GM21825 (cell line): ENCODE measurements around the gene TUBB3.
"Not testable (repeated sequence)": the region's sequence is repeated elsewhere in the genome, so short reads cannot be mapped to it uniquely, and the experiment has no call there.

Experiments
- ATAC-seq: cut with Tn5 transposase; IDR thresholded peaks from one replicate; pipeline ENCODE4 v1.9.1; 2021; ENCODE audit warnings: mild to moderate bottlenecking, moderate library complexity; ENCODE audit not compliant: unreplicated experiment

TUBB3 gene

DNA sequence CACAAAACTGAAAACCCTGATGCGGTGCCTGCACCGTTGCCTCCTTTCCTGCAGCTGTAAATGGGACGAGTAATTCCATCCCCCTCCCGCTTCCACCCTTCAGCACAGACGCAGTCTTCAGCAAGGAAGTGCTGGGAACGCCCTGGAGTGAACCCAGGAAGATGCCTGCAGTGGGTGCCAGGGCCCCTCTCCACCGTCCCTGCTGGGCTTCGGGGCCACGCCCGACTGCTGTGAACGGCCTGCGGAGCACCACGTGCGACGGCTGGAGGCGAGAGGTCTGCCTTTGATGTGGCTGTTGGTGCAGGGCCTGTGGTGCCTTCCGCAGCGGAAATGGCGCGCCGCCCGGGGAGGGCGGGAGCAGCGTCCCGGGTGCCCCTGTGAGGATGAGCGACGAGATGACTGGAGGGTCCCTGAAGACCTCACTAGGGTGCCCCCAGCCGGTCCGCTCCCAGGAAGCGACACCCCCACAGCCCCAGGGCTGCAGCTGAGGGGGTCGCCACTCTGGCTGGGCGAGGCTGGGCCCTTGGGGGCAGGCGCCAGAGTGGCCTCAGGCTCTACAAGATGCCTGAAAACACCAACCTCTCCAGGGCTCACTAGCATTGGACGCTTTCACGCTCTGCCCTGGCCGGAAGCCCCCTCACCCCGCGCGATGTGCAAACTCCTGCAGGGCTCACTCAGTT is 5.2 kb upstream of the TUBB3 start:
- ATAC-seq: peak; percentile 75

DNA sequence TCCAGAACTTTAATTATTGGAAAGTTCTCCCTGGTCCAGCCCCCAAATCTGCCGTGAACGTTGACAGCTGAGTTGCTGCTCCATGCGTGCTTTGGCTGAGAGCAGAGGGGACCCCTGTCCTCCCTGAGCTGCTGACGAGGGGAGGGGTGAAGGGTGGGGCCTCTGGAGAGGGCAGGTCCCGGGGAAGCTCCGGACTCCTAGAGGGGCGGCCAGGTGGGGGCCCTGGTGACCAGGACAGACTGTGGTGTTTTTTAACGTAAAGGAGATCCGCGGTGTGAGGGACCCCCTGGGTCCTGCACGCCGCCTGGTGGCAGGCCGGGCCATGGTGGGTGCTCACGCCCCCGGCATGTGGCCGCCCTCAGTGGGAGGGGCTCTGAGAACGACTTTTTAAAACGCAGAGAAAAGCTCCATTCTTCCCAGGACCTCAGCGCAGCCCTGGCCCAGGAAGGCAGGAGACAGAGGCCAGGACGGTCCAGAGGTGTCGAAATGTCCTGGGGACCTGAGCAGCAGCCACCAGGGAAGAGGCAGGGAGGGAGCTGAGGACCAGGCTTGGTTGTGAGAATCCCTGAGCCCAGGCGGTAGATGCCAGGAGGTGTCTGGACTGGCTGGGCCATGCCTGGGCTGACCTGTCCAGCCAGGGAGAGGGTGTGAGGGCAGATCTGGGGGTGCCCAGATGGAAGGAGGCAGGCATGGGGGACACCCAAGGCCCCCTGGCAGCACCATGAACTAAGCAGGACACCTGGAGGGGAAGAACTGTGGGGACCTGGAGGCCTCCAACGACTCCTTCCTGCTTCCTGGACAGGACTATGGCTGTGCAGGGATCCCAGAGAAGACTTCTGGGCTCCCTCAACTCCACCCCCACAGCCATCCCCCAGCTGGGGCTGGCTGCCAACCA is 4.4 kb upstream of the TUBB3 start, which contains the start of gene MC1R:
MC1R (plus strand) TSS at position 410 of the 895 bp plus-strand sequence; CDS start at position 807, 397 bp downstream.
- no peak for ATAC-seq

DNA sequence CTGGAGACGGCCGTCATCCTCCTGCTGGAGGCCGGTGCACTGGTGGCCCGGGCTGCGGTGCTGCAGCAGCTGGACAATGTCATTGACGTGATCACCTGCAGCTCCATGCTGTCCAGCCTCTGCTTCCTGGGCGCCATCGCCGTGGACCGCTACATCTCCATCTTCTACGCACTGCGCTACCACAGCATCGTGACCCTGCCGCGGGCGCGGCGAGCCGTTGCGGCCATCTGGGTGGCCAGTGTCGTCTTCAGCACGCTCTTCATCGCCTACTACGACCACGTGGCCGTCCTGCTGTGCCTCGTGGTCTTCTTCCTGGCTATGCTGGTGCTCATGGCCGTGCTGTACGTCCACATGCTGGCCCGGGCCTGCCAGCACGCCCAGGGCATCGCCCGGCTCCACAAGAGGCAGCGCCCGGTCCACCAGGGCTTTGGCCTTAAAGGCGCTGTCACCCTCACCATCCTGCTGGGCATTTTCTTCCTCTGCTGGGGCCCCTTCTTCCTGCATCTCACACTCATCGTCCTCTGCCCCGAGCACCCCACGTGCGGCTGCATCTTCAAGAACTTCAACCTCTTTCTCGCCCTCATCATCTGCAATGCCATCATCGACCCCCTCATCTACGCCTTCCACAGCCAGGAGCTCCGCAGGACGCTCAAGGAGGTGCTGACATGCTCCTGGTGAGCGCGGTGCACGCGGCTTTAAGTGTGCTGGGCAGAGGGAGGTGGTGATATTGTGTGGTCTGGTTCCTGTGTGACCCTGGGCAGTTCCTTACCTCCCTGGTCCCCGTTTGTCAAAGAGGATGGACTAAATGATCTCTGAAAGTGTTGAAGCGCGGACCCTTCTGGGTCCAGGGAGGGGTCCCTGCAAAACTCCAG is 3.4 kb upstream of the TUBB3 start:
- ATAC-seq: no peak

DNA sequence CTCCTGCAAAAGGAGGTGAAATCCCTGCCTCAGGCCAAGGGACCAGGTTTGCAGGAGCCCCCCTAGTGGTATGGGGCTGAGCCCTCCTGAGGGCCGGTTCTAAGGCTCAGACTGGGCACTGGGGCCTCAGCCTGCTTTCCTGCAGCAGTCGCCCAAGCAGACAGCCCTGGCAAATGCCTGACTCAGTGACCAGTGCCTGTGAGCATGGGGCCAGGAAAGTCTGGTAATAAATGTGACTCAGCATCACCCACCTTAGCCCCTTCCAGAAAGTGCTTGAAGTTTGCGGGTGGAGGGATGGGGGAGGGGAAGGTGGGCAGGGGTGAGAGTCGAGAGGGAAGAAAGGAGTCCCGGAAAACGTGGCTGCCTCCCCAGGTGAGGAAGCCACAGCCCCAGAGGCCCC is 2.4 kb upstream of the TUBB3 start:
- ATAC-seq: no peak

DNA sequence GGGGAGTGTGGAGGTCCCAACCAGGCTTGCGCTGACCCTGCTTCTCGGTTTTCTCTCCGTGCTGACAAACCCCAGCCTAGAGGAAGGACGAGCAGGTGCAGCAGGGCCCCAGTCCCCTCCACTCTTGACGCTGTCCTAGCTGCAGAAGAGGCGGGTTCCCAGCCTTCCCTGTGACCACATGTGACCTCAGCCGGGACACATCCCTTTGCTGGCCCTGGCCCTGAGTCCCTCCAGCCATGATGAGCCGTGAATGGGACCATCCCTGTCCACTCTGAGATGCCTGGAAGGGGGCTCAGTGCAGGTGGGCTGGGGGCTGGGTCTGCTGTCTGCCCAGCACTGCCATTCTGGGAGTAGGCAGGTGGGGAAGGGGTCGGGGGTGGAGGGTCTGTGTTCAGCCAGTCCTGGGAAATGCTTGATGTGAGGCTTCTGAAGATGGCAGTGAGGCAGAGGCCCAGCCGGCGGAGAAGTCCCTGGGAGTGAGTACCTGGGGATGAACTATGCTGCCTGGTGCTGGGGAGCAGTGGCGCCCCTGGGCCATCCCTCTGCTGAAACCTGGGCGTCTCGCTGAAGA is 1.9 kb upstream of the TUBB3 start:
- no peak for ATAC-seq

DNA sequence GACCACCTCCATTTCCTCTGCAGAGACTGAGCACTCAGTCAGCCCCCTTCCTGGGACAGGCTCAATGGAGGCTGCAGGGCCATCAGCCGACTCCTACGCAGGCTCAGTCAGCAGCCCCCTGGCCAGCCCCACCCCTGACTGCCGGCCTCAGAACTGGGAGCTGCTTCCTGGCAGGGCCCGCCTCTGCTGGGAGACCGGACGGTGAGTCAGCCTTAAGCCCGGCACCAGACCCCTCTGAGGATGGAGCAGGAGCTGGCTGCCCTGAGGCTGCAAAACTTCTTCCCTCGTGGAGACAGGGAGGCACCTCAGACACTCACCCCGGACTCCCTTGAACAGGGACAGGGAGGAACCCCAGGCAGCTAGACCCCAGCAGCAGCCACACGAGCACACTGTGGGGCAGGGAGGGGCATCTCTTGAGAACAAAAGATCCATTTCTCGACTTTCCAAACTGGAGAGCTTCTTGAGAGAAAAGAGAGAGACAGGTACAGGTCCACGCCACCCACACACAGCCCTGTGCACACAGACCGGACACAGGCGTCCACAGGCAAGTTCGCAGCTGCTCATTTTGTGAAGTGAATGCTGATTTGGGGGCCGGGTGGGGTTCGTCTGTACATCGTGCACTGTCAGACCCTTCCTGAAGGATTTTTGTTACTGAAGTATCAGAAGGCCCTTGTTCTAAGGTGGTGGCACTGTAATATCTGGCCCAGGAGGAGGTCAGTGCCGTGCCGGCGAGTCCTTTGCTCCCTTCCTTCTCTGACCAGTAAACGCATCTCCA is 1.3 kb upstream of the TUBB3 start:
- no peak for ATAC-seq

DNA sequence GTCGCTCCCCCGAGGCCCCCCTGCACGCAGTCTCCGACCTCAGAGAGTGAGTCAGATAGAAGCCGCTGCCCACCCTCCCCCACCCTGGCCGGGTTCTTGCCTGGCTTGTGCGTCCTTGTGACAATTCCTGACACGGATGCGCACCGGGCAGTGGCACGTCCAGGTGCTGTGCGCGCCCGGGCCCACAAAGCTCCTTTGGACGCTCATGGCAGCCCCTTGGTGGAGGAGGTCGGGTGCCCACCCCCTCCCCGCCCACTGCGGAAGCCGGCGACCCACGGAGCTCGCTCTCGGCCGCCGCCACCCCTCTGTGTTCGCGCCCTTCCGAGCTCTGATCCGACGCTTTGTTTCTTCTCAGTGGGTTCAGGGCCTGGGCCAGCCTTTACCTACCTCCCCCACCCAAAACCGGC is 662 bp upstream of the TUBB3 start:
- no peak for ATAC-seq

DNA sequence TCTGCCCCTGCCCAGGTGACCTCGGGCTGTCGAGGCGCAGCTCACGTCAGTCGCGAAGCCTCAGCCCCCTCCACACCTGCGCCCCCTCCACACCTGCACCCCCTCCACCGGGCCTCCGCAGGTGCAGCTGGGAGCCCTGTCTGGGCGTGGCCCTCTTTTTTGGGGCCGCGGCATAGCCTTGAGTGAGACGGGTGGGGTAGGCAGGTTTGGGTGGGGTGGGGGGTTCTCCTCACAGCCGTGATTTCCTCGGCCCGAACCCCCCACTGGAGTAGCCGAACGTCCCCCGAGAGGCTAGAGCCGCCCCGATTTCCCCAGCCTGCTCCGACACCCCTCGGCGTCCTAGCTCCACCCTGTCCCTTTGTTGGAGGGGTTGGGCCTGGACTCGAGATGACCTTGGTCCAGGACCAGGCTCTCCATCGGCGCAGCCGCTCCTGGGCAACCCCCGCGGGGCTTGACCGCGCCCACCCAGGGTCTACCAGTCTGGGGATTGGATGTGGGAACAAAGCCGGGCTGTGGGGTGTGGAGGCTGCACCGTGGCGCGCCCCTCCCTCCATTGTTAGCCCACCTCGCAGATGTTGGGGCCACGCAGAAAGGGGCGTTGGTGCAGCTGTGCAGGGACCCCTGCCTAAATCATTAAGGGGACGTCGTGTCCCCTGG is 626 bp downstream of the TUBB3 start:
- no peak for ATAC-seq

DNA sequence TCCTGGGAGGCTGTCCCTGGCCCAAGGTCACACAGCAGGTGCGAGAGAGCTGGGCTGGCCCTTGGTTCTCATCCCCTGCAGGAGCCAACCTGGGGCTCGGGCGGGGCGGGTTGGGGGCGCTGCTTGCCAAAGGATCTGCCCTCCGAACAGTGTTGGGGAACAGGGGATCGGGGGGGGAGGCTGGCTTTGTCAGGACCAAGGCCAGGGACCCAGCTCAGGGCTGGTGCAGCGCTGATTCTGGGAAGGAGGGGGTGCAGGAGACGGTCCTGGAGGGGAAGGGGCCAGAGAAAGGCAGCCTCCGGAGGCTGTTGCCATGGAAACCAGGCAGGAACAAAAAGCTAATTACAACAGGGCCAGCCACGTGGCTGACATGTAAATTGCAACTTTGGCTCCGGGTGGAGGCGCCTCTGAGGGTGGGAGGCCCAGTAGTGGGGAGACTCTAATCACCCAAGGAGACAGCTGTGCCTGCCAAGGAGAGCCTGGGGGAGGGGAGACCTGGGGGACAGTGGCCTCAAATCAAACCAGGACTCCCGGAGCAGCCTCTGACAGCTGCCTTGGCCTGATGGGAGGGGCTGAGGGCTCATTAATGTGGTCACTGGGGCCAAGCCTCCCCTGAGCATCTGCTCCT is 1.3 kb downstream of the TUBB3 start:
- ATAC-seq: no peak

DNA sequence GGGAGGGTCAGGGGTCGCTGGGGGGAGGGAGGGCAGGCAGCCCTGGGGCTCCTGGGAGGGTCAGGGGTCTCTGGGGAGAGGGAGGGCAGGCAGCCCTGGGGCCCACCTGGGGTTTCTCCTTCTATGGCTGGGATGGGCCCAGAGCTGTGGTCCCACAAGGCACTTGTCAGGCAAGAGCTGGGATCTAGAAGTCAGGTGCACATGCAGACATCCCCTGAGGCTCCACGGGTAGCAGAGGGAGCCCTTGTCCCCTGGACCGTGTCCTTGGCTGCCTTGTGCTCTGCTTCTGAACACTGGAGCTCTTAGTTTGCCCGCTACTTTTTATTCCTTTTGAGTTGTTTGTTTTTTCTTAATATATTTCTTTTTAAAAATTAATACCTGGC is 1.8 kb downstream of the TUBB3 start:
- no peak for ATAC-seq

DNA sequence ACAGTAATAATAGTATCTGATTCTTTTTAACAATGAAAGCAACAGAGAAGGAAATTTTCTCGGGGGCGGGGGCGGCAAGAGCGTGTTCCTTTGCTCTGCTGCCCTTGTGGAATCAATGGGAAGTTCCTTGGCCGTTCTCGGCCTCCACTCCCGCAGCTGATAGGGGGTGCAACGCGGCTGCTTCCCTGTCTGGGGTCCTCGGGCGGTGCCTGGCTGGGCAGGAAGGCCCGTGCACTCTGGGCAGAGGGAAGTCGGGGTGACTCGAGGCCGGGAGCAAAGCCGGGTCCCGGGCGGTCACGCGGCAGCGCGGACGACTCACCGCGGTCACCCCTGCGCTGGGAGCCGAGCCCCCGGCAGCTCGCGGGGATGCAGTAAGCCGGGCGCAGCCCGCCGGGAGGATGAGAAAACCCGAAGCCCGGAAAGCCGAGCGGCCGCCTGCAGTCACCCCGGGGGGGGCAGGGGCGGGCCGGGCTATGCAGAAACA is 2.5 kb downstream of the TUBB3 start:
- ATAC-seq: no peak

DNA sequence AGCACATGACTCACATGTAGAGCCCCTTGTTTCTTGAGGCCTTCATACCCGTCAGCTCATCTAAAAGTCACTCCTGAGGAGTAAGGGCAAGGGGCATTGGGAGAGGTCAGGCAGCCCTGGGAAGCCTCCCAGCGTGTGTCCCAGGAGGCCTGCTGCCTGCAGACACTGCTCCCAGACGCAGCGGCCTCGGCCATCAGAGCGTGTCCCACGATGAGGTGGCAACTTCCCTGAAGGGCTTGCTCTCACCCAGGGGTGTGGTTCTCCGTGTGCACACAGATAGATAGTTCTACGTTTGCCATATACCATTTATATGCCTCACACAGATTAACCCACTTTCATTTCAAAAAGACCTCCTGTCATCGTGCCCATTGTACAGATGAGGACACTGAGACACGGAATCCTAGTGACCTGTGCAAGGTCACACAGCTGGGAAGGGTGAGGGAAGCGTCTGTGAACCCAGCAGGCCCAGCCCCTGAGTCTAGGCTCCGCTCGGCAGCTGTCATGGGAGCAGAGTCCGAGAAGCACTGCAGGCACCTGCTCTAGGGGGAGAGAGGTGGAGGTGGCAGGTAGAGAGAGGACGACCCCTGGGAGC is 8.3 kb downstream of the TUBB3 start:
- no peak for ATAC-seq

DNA sequence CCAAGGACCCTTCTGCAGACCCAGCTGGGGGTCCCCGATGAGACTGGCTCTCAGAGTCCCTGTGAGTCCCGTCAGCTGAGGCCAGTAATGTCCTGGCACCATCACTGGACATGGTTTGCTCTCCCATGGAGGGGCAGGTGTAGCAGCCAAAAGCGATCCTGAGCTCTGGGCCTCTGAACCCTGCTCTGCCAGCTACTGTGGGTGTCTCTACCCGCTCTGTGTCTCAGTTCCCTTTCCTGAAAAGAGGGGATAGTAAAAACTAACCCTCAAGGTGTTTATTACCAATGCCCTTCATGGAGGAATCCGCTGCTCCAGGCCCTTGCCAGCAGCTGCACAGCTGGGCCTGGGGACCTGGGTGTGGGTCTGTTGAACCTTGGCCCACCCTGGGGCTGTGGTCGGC is 8.8 kb downstream of the TUBB3 start:
- ATAC-seq: no peak

DNA sequence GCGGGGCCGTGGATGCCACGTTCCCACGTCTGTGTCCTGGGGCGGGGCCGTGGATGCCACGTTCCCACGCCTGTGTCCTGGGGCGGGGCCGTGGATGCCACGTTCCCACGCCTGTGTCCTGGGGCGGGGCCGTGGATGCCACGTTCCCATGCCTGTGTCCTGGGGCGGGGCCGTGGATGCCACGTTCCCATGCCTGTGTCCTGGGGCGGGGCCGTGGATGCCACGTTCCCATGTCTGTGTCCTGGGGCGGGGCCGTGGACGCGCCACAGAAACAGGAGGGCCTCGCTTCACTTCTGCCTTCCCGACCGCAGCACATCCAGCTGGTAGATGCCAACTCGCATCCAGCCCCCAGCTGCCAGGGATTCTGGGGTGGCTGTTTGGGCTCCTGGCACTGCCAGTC is 10.9 kb downstream of the TUBB3 start:
- ATAC-seq: not testable (repeated sequence)

DNA sequence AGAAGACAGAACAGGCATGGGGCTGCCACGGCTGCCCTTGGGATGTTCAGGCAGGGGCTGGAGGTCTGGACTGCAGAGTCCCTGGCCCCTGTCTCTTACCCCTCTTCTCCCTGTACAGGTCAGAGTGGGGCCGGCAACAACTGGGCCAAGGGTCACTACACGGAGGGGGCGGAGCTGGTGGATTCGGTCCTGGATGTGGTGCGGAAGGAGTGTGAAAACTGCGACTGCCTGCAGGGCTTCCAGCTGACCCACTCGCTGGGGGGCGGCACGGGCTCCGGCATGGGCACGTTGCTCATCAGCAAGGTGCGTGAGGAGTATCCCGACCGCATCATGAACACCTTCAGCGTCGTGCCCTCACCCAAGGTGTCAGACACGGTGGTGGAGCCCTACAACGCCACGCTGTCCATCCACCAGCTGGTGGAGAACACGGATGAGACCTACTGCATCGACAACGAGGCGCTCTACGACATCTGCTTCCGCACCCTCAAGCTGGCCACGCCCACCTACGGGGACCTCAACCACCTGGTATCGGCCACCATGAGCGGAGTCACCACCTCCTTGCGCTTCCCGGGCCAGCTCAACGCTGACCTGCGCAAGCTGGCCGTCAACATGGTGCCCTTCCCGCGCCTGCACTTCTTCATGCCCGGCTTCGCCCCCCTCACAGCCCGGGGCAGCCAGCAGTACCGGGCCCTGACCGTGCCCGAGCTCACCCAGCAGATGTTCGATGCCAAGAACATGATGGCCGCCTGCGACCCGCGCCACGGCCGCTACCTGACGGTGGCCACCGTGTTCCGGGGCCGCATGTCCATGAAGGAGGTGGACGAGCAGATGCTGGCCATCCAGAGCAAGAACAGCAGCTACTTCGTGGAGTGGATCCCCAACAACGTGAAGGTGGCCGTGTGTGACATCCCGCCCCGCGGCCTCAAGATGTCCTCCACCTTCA is 11.7 kb downstream of the TUBB3 start:
- no peak for ATAC-seq

DNA sequence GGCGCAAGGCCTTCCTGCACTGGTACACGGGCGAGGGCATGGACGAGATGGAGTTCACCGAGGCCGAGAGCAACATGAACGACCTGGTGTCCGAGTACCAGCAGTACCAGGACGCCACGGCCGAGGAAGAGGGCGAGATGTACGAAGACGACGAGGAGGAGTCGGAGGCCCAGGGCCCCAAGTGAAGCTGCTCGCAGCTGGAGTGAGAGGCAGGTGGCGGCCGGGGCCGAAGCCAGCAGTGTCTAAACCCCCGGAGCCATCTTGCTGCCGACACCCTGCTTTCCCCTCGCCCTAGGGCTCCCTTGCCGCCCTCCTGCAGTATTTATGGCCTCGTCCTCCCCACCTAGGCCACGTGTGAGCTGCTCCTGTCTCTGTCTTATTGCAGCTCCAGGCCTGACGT is 12.5 kb downstream of the TUBB3 start:
- ATAC-seq: not testable (repeated sequence)

DNA sequence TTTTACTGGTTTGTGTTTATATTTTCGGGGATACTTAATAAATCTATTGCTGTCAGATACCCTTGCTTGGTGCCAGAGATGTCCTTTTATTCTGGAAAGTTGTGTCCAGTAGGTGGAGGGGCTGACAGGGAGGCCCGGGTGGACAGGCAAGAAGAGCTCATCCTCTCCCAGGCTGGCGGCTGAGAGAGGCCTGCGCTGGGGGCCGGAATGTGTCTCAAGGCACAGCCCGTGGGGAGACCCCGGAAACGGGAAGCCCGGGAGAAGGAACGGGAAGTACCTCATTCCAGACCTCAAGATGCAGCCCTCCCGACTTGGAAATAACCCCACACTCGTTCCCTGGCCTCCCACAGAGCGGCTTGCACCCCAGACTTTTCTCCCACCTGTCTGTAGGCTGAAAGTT is 12.9 kb downstream of the TUBB3 start:
- ATAC-seq: no peak

DNA sequence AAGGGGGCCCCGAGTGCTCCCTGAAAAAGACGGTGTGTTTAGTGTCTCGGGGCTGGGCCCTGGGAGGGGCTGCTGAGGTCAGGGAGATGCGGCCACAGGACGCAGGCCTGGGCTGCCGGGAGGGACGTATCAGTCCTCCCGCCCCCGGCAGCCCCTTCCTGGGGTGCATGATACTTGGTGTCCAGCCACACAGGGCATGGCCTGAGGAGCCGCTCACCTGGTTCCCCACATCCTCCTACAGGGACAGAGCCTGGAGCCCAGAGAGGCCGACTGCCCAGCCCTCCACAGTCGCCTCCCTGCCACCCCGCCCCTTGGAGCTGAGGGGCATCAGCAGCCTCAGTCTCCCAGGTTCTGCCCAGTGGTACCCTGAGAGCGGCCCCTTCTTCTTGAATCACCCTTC is 13.4 kb downstream of the TUBB3 start:
- ATAC-seq: no peak
